HUES64 (cell line): ENCODE results near the gene ST6GALNAC6.

ENCODE experiments used
- H3K27ac ChIP-seq: 2 replicates; pipeline ENCODE4 v1.7.0; 2013; ENCODE audit warnings: low read depth, low read length, inconsistent platforms
- H3K27me3 ChIP-seq: 2 replicates; pipeline ENCODE4 v1.6.1; 2013; ENCODE audit warnings: mild to moderate bottlenecking, low read length; ENCODE audit not compliant: insufficient read depth
- H3K36me3 ChIP-seq: 2 replicates; pipeline ENCODE4 v1.6.1; 2013; ENCODE audit warnings: mild to moderate bottlenecking, low read length; ENCODE audit not compliant: insufficient read depth
- H3K4me1 ChIP-seq: 2 replicates; pipeline ENCODE4 v1.6.1; 2013; ENCODE audit warnings: mild to moderate bottlenecking, low read length, moderate library complexity; ENCODE audit not compliant: insufficient read depth
- H3K4me3 ChIP-seq: 2 replicates; pipeline ENCODE4 v1.5.1; 2013; ENCODE audit warnings: mild to moderate bottlenecking, low read length, moderate library complexity
- H3K9ac ChIP-seq: 2 replicates; pipeline ENCODE4 v1.6.1; 2013; ENCODE audit warnings: mild to moderate bottlenecking, low read depth, low read length
- H3K9me3 ChIP-seq: 2 replicates; pipeline ENCODE4 v1.6.1; 2013; ENCODE audit warnings: low read depth, low read length; ENCODE audit not compliant: insufficient read depth
- whole genome bisulfite sequencing: fragments of 150-250, 120-280 bp; methylation state at CpG from one replicate; pipeline ENCODE4 v1.1.7; 2013; ENCODE audit warnings: missing lambda C conversion rate; 5-methylcytosine and 5-hydroxymethylcytosine counted together

Gene ST6GALNAC6

GRCh38 chr9:127867356-127868277 lies 31.8 kb downstream of the ST6GALNAC6 start:
- H3K4me3 ChIP-seq, result no peak overlapping the region
- no peaks in the 10 kb centered on the region for H3K4me1 ChIP-seq
- 90% methylated on average over 30 of the region's 30 CpGs for WGBS
- H3K27me3 ChIP-seq, result no peaks in the 10 kb centered on the region
- H3K27ac ChIP-seq, result no peak overlapping the region
- no peaks in the 10 kb centered on the region for H3K9me3 ChIP-seq
- H3K36me3 ChIP-seq, result no peaks in the 10 kb centered on the region
- no peak overlapping the region for H3K9ac ChIP-seq

DNA sequence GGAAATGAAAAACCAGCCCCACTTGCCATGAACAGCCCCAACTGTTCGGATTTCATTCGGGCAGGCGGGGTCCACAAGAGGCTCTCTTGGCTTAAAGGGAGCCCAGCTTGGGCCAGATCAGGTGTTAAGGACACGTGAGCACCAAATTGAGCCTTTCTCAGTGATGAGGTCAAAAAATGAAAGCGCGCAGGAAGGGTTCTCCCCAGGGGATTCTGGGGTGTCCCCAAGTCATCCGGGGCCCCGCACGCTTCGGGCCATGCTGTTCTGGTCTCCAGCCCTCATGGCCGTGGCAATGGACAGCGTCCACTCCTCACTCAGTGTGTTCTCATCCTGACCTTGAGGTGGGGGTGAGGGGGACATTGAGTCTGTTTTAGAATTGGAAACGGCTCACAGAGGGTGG lies 32.9 kb downstream of the ST6GALNAC6 start:
- Histone ChIP-seq H3K36me3 (no peaks in the 10 kb centered on the region), H3K27ac (no peak overlapping the region), H3K27me3 (no peaks in the 10 kb centered on the region), H3K4me3 (no peak overlapping the region), H3K4me1 (no peaks in the 10 kb centered on the region), H3K9me3 (no peaks in the 10 kb centered on the region), H3K9ac (no peak overlapping the region)
- WGBS, result 94% methylated on average over 12 of the region's 13 CpGs

GRCh38 chr9:127865645-127866464 lies 33.5 kb downstream of the ST6GALNAC6 start:
- WGBS, result 80% methylated on average over 19 of the region's 19 CpGs
- Histone ChIP-seq H3K9ac (no peak overlapping the region), H3K4me1 (no peaks in the 10 kb centered on the region)

DNA sequence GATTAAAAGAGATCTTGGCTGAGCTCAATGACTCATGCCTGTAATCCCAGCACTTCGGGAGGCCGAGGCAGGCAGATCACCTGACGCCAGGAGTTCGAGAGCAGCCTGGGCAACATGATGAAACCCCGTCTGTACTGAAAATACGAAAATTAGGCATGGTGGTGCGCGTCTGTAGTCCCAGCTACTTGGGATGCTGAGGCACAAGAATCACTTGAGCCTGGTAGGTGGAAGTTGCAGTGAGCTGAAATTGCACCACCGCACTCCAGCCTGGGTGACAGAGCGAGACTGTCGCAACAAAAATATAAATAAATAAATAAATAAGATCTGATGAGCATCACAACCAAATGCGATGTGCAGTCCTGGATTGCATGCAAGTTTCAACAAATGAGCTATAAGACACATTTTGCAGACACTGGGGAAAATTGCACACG lies 36.2 kb downstream of the ST6GALNAC6 start:
- WGBS, result 85% methylated on average over 10 of the region's 13 CpGs
- no peak overlapping the region for H3K27ac ChIP-seq
- no peaks in the 10 kb centered on the region for H3K27me3 ChIP-seq
- H3K36me3 ChIP-seq, result no peaks in the 10 kb centered on the region
- no peak overlapping the region for H3K4me3 ChIP-seq
- no peaks in the 10 kb centered on the region for H3K4me1 ChIP-seq
- no peaks in the 10 kb centered on the region for H3K9me3 ChIP-seq
- no peak overlapping the region for H3K9ac ChIP-seq

More at GRCh38 chr9:127865645-127866464, 33.5 kb downstream of the ST6GALNAC6 start:
- H3K9me3 ChIP-seq, result no peaks in the 10 kb centered on the region
- H3K27ac ChIP-seq, result no peak overlapping the region
- H3K36me3 ChIP-seq, result no peaks in the 10 kb centered on the region
- H3K4me3 ChIP-seq, result no peak overlapping the region
- no peaks in the 10 kb centered on the region for H3K27me3 ChIP-seq

- H3K9me3 ChIP-seq, result no peaks in the 10 kb centered on the region
- H3K27ac ChIP-seq, result no peak overlapping the region
- H3K27me3 ChIP-seq, result no peaks in the 10 kb centered on the region
- WGBS, result 81% methylated on average over 29 of the region's 29 CpGs
- H3K4me1 ChIP-seq, result no peaks in the 10 kb centered on the region
- no peak overlapping the region for H3K4me3 ChIP-seq
- no peak overlapping the region for H3K9ac ChIP-seq
- no peaks in the 10 kb centered on the region for H3K36me3 ChIP-seq
Observed at GRCh38 chr9:127862075-127863011, 37.1 kb downstream of the ST6GALNAC6 start.

DNA sequence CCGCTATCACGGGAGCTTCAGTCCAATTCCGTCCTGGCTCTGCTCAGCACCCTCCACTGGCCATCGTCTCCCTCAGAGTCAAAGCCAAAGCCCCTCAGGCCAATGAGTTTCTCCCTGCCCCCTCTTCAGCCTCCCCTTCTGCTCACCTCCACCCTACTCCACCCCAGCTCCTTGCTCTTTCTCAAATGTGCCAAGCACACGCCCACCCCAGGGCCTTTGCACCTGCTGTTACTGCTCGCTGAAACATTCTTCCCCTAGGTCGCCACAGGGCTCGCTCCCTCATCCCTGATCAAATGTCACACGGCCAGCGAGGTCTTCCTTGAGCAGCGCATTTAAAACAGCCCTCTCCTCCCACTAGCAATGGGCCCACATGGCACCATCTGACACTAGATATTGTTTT lies 38.6 kb downstream of the ST6GALNAC6 start:
- Histone ChIP-seq H3K4me3 (no peak overlapping the region), H3K27ac (no peak overlapping the region), H3K4me1 (no peaks in the 10 kb centered on the region), H3K36me3 (no peaks in the 10 kb centered on the region), H3K9ac (no peak overlapping the region), H3K27me3 (no peaks in the 10 kb centered on the region), H3K9me3 (no peaks in the 10 kb centered on the region)
- 92% methylated on average over 11 of the region's 11 CpGs for WGBS

- H3K27ac ChIP-seq, result no peak overlapping the region
- no peak overlapping the region; the same call in 1 of the 2 replicates for H3K9ac ChIP-seq
- 89% methylated on average over 8 of the region's 8 CpGs for WGBS
Observed at GRCh38 chr9:127860260-127860659, 39.1 kb downstream of the ST6GALNAC6 start.

DNA sequence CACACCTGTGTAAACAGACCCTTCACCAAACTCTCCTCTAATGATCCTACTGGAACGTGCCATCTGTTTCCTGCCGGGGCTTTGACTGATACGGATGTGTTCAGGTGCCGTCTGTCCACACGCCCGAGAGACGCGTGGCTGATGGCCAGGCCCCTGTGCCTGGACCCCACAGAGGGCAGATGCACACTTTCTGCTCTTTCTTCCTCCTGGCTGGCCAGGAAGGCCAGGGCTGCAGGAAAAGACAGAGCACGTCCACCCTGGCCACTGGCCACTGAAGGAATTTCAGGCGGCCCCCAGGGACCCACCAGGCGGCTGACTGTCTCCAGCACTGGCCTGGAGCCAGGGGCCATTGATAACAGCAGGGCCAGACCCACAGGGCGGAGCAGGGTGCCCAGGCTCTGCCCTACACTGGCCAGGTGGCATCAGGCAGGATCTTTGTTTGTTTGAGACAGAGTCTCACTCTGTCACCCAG lies 41.3 kb downstream of the ST6GALNAC6 start:
- Histone ChIP-seq H3K36me3 (no peaks in the 10 kb centered on the region), H3K4me3 (no peak overlapping the region), H3K27me3 (no peaks in the 10 kb centered on the region), H3K4me1 (no peaks in the 10 kb centered on the region), H3K27ac (no peak overlapping the region), H3K9me3 (no peaks in the 10 kb centered on the region), H3K9ac (no peak overlapping the region)
- WGBS, result 89% methylated on average over 12 of the region's 12 CpGs

More at GRCh38 chr9:127860260-127860659, 39.1 kb downstream of the ST6GALNAC6 start:
- H3K36me3 ChIP-seq, result no peaks in the 10 kb centered on the region
- no peaks in the 10 kb centered on the region for H3K9me3 ChIP-seq
- no peak overlapping the region for H3K4me3 ChIP-seq
- no peaks in the 10 kb centered on the region for H3K4me1 ChIP-seq
- H3K27me3 ChIP-seq, result no peaks in the 10 kb centered on the region

- Histone ChIP-seq H3K9ac (no peak overlapping the region), H3K27me3 (no peaks in the 10 kb centered on the region), H3K27ac (no peak overlapping the region), H3K4me1 (no peaks in the 10 kb centered on the region), H3K4me3 (no peak overlapping the region), H3K9me3 (no peaks in the 10 kb centered on the region), H3K36me3 (no peaks in the 10 kb centered on the region)
- WGBS, result 86% methylated on average over 4 of the region's 4 CpGs
Observed at GRCh38 chr9:127857278-127857677, 42.1 kb downstream of the ST6GALNAC6 start.

DNA sequence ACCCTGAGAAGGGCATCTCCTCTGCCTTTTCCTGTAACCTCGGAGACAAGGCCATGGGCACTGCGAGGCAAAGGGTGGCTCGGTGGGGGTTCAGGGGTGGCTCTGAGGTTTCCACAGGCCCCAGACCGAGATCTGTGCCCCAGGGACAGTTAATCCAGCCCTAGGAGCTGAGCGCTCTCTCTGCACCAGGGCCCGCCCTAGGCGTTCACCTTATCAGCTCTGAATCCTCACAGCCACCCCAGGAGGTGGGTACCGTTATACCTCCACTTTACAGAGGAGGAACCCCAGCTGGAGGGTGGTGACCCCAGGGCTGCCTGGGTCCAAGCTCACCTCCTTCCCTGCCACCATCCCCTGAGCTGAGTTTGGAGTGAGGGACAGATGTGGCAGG lies 42.7 kb downstream of the ST6GALNAC6 start:
- H3K27me3 ChIP-seq, result no peaks in the 10 kb centered on the region
- no peak overlapping the region for H3K9ac ChIP-seq
- no peaks in the 10 kb centered on the region for H3K36me3 ChIP-seq
- WGBS, result 91% methylated on average over 8 of the region's 8 CpGs
- no peaks in the 10 kb centered on the region for H3K4me1 ChIP-seq
- no peaks in the 10 kb centered on the region for H3K9me3 ChIP-seq
- H3K27ac ChIP-seq, result no peak overlapping the region
- no peak overlapping the region for H3K4me3 ChIP-seq
